ENCODE results near the gene BASP1.
"Not testable (repeated sequence)": the region's sequence is repeated elsewhere in the genome, so short reads cannot be mapped to it uniquely, and the experiment has no call there.

Gene BASP1

DNA sequence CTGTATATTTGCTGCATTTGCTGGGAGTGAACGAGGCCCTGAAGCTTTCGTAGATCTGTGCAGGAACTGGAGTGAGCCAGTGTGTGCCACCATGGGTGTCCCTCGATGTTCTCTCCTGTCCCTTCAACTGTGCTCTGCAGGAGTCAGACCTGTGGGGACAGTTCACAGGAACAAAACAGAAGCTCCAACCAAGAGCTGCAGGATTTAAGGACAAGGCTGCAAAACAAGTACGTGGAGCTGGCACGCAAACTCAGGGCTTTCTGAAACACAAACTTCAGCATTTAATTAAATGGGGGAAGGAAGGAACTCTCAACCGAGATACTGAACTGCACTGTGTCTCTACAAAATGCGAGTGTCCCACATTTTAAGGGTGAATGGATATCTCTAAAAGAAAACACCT, 24.2 kb downstream of the BASP1 start:
- Mint-ChIP-seq H3K4me1 (peaks cover 22% of the 10 kb centered on the region), H3K9me3 (peaks cover under 1% of the 10 kb centered on the region), H3K4me3 (no peak overlapping the region), H3K36me3 (ENCODE audit: low read depth) (peaks cover 67% of the 10 kb centered on the region), H3K27ac (peak overlapping the region; percentile 26), H3K27me3 (ENCODE audit: low read depth, poor library complexity) (peaks cover 3% of the 10 kb centered on the region)
- DNase-seq, result no peak
- TF ChIP-seq, protein P1, sequence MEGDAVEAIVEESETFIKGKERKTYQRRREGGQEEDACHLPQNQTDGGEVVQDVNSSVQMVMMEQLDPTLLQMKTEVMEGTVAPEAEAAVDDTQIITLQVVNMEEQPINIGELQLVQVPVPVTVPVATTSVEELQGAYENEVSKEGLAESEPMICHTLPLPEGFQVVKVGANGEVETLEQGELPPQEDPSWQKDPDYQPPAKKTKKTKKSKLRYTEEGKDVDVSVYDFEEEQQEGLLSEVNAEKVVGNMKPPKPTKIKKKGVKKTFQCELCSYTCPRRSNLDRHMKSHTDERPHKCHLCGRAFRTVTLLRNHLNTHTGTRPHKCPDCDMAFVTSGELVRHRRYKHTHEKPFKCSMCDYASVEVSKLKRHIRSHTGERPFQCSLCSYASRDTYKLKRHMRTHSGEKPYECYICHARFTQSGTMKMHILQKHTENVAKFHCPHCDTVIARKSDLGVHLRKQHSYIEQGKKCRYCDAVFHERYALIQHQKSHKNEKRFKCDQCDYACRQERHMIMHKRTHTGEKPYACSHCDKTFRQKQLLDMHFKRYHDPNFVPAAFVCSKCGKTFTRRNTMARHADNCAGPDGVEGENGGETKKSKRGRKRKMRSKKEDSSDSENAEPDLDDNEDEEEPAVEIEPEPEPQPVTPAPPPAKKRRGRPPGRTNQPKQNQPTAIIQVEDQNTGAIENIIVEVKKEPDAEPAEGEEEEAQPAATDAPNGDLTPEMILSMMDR (IDR thresholded peaks at IDR 0.05), result no peak

DNA sequence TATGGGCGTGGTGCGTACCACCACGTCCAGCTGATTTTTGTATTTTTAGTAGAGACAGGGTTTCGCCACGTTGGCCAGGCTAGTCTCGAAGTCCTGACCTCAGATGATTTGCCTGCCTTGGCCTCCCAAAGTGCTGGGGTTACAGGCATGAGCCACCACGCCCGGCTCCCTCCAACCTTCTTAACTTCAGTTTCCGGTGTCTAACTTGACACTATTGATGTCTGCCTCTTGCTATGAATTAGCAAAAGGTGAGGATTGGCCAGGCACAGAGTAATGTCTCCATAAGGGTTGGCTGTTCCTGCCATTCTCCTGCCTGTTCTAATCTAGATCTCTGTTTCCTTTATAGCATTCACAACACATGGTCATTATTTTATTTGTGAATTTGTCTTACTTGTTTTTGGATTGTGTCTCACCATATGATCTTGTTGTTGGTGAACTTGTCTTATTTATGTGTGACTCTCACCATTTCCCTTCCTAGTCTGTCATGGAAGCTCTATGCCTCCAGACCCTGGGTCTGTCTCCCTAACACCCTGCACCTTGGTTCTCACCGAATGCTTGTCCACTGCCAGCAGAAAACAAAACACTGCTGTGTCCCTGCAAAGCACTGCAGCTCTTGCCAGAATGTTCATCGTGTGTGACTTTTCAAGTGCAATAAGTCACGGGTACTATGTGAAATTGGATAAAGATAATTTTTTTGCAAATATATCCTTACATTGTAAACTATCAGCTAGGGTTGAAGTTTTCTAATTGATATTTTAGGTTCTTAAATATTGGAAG, 26.0 kb downstream of the BASP1 start:
- H3K27ac Mint-ChIP-seq, result peak overlapping the region; percentile 33
- TF ChIP-seq, protein P1 (IDR thresholded peaks at IDR 0.05), result no peak
- no peak overlapping the region for H3K4me3 Mint-ChIP-seq
- peaks cover 68% of the 10 kb centered on the region for H3K36me3 Mint-ChIP-seq (ENCODE audit: low read depth)
- peaks cover 17% of the 10 kb centered on the region for H3K4me1 Mint-ChIP-seq
- no peaks in the 10 kb centered on the region for H3K9me3 Mint-ChIP-seq
- no peak for DNase-seq
- peaks cover 3% of the 10 kb centered on the region for H3K27me3 Mint-ChIP-seq (ENCODE audit: low read depth, poor library complexity)

DNA sequence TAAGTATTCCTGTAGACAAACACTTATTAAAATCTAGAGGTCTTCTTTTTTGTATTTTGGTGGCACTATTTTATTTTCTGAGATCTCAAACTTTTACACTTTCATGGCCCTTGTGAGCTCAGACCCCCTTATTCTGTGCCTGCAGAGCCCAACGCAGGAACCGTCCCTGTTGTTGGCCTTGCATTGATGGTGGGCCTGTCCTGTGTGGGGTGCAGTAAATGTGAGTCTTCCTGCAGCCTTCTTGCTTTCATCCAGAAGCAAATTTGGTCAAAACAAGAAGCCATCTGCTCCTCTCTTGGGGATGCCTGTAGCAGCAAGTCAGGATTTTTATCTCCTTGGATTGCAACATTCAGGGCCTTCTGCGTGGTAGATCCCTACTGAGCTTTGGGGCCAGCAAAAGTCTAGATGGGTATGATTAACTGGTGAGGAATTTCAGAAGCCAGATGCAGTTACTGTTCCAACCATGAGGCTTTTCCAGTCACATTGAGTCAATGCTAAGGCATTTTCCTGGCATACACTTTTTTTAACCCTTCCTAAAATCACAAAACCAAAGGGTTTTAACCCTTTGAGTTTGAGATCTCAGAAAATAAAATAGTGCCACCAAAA, 31.7 kb downstream of the BASP1 start:
- no peaks in the 10 kb centered on the region for H3K4me1 Mint-ChIP-seq
- H3K4me3 Mint-ChIP-seq, result no peak overlapping the region
- no peak for DNase-seq
- H3K36me3 Mint-ChIP-seq (ENCODE audit: low read depth), result peaks cover 86% of the 10 kb centered on the region
- peaks cover 3% of the 10 kb centered on the region for H3K27me3 Mint-ChIP-seq (ENCODE audit: low read depth, poor library complexity)
- TF ChIP-seq, protein P1 (IDR thresholded peaks at IDR 0.05), result no peak
- no peak overlapping the region for H3K27ac Mint-ChIP-seq
- peaks cover 12% of the 10 kb centered on the region for H3K9me3 Mint-ChIP-seq

DNA sequence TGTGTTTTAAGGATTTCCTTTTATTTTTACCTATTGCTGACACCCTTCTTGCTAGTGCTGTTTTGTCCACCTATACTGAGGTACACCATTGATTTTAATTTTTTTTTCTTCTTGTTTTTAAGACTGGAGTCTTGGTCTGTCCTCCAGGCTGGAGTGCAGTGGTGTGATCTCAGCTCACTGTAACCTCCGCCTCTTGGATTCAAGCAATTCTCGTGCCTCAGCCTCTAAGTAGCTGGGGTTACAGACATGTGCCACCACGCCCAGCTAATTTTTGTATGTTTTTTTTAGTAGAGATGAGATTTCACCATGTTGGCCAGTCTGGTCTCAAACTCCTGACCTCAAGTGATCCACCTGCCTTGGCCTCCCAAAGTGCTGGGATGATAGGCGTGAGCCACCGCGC, 32.4 kb downstream of the BASP1 start:
- not testable (repeated sequence) for H3K4me3 Mint-ChIP-seq; H3K27me3 Mint-ChIP-seq (ENCODE audit: low read depth, poor library complexity); H3K27ac Mint-ChIP-seq; DNase-seq; H3K4me1 Mint-ChIP-seq
- Mint-ChIP-seq H3K9me3 (peaks cover 19% of the 10 kb centered on the region), H3K36me3 (ENCODE audit: low read depth) (peaks cover 89% of the 10 kb centered on the region)

DNA sequence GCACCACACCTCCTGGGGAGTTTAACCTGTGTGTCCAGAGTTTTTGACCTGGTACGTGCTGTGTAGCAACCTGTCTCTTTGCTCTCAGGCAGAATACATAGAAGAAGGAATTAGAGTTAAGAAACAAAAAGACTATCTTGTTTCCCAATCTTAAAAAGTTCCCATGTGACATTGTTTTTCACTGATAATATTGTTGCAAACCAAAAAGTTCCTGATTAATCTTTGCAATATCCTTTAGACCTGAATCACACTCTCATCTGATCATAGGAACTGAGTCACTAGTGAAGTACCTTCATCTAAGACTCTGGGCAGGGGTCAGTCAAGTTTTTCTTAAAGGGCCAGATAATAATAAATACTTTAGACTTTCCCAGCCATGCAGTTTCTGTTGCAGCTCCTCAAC, 35.1 kb downstream of the BASP1 start:
- no peak overlapping the region for H3K4me3 Mint-ChIP-seq
- H3K4me1 Mint-ChIP-seq, result no peaks in the 10 kb centered on the region
- TF ChIP-seq, protein P1 (IDR thresholded peaks at IDR 0.05), result no peak
- H3K9me3 Mint-ChIP-seq, result peaks cover 40% of the 10 kb centered on the region
- H3K36me3 Mint-ChIP-seq (ENCODE audit: low read depth), result peaks cover 96% of the 10 kb centered on the region
- peaks cover 3% of the 10 kb centered on the region for H3K27me3 Mint-ChIP-seq (ENCODE audit: low read depth, poor library complexity)
- H3K27ac Mint-ChIP-seq, result no peak overlapping the region
- no peak for DNase-seq

DNA sequence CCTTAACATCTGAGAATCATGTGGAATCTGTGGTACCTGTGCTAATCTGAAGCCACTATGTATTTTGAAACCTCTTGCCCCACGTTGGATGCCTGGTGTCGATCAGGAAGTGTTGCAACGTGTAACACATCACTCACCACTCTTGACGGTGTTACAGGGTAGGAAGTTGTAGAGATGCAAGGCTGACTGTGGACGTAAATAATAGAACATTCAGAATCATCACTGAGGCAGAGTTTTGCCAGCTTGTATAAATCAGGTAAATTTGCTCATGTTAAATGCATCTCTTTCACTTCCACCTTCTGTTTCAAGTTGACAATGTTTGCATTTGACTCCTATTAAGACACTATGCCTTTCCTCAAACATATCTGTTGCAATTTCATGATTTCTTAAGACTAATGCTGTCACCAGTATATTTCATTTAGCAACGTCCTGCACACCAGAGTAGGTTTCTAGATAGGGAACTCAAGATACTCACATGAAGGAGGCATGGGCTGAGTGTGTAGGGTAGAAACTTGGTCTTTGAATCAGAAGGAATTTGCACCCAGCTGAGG, 38.1 kb downstream of the BASP1 start:
- DNase-seq, result no peak
- H3K4me3 Mint-ChIP-seq, result no peak overlapping the region
- TF ChIP-seq, protein P1 (IDR thresholded peaks at IDR 0.05), result no peak
- no peaks in the 10 kb centered on the region for H3K4me1 Mint-ChIP-seq
- H3K36me3 Mint-ChIP-seq (ENCODE audit: low read depth), result peaks cover 96% of the 10 kb centered on the region
- no peaks in the 10 kb centered on the region for H3K27me3 Mint-ChIP-seq (ENCODE audit: low read depth, poor library complexity)
- H3K9me3 Mint-ChIP-seq, result peaks cover 61% of the 10 kb centered on the region
- H3K27ac Mint-ChIP-seq, result peak overlapping the region; percentile 36

Measured in nephron progenitor cell (in vitro differentiated cells).